Measurements from ENCODE around the gene SS18L1.

DNA sequence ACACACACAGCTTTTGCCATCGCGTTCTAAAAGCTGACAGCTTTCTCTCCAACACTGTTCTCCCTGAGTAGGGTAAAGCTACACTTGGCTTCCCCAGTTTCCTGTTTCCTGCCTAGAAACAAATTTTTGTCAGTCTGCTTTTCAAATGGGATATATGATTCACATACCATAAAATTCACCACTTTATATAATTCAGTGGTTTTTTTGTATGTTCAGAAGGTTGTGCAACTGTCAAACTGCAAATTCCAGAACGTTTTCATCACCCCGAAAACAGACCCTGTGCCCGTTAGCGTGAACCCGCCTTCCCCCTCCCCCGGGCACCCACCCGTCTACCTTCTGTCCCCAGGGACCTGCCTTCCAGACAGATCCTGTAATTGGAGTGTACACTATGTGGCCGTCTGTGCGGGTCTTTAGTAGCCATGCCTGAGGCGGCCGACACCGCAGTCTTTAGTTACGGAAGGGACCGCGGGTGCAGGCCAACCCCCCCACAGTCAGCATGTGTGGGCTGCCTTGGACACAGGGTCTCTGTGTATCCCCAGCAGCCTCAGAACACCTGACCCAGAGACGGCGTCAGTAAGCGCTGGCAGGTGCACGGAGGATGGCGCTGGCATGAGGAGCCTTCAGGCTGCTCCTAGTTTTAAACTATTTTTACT, 59.9 kb downstream of the SS18L1 start:
- TF ChIP-seq, protein P1, sequence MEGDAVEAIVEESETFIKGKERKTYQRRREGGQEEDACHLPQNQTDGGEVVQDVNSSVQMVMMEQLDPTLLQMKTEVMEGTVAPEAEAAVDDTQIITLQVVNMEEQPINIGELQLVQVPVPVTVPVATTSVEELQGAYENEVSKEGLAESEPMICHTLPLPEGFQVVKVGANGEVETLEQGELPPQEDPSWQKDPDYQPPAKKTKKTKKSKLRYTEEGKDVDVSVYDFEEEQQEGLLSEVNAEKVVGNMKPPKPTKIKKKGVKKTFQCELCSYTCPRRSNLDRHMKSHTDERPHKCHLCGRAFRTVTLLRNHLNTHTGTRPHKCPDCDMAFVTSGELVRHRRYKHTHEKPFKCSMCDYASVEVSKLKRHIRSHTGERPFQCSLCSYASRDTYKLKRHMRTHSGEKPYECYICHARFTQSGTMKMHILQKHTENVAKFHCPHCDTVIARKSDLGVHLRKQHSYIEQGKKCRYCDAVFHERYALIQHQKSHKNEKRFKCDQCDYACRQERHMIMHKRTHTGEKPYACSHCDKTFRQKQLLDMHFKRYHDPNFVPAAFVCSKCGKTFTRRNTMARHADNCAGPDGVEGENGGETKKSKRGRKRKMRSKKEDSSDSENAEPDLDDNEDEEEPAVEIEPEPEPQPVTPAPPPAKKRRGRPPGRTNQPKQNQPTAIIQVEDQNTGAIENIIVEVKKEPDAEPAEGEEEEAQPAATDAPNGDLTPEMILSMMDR (conservative IDR thresholded peaks at IDR 0.05), result no peak
- no peak for TF ChIP-seq EZH2 (IDR thresholded peaks at IDR 0.05; ENCODE audit: low read depth)
